Measurements from ENCODE around the gene ABI3BP.

ABI3BP gene

DNA sequence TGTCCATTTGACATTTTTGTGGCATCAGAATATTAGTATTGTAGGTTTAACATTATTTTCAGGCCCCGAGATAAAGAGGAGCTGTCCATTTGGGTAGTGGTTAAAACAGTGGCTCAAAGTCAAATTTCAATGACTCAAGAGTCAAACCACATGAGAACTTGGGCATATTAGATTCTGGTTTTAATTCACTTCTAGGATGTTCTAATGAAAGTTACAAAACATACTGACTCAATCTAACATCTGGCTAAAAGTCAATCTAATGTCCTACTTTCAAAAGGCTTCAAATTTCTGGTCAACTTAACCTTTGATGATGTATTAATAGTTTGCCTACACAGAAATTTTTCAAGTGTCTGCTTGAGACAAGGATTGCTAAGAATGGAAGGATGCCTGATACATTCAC lies 112.4 kb downstream of the ABI3BP start:
- no peak for DNase-seq

DNA sequence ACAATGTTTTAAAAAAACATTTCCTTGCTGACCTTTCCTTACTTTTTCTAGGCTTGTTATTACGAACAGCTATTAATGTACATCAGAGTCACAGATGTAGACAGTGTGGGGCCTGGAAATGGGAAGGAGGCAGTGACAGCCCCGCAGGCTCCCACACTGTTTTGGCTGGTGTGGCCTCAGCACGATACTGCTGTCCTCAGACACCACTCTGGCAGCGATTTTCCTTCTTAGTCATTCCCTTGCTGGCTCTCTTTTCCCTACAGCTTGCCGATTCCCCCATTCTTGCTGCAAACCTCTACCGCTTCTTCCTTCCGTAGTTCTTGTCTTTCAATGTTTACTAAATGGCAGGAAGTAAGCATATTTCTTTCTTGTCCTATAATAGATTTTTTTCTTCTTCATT lies 113.1 kb downstream of the ABI3BP start:
- no peak for DNase-seq

DNA sequence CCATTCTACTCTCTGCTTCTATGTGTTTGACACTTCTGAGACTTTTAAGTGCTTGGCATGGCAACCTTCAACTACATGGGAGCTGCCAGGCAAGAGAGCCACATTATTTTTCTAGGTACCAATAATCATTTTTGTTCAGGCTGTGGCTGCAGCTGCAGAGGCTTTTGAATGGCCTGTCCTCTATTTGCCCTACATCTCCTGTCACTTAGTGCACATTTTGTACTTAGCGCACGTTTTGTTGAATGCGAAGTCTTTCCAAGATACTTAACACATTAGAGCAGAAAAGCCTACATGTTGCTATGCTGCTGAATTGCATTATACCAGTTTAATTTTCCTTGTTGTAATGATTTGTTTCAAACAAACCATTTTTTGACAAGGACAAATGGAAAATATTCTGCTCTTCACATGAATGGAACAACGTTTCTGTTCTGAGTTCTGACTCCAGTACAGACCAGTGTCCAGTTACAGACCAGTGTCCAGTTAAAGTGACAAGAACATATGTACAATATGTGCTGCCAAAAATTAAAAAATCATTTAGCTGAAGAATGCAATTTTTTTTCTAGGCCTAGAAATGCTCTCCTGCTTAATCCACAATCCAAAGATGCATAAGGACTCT lies 113.9 kb downstream of the ABI3BP start:
- no peak for DNase-seq

DNA sequence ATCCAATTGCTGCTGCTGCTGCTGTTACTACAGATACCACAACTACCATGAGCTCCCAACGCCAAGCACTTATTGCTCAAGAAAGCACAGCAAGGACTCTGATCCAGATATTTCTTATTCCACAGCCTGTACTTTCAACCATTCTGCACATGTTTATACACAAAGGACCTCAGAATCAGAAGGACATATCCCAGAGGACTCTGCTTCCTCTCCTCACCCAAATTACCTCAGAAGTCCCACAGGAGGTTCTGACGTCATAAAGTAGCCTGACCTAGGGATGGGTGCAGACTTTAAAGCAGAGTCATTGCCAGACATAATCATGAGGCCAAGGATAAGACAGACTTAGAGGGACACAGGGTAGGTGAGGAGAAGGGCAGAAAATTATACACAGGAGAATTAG lies 115.9 kb downstream of the ABI3BP start:
- DNase-seq: no peak

DNA sequence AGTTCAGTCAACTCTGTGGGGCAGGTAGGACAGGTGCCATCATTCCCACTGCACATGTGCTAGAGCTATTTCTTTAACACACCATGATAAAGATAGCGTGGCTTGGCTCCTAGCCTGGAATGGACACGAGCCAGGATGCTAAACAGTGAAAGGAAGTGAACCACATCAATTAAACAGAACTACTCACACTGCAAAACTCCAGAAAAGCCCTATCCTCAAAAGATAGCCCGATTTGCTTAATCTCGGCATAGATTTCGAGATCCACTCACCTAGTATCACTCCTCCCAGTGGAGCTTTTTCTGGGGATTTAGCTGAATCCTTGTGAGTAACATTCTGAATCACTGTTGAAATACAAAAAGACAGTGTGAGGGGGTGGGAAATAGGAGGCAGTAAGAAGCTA lies 118.0 kb downstream of the ABI3BP start:
- DNase-seq: no peak

- no peak for DNase-seq
These were observed 119.6 kb downstream of the ABI3BP start for GRCh38 chr3:100873611-100874010.

GRCh38 chr3:100871306-100871705 lies 121.9 kb downstream of the ABI3BP start:
- no peak for DNase-seq

GRCh38 chr3:100869787-100870186 lies 123.4 kb downstream of the ABI3BP start:
- no peak for DNase-seq

- DNase-seq: no peak
These were observed 124.3 kb downstream of the ABI3BP start for GRCh38 chr3:100868894-100869293.

DNA sequence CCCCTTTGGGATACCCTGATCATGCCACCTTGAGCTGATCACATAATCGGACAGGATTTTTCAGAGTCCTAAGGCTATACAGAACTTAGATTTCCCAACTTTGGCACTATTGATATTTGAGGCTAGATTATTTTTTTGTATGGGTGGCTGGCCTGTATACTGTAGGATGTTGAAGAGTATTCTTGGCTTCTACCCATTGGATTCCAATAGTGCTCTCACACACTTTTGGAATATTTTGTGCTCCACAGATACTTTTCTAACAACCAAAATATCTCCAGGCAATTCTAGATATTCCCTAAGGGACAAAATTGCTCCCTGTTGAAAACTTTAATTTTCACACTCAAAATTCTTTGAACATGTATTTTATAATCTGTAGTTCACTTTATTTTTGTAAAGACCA lies 125.1 kb downstream of the ABI3BP start:
- DNase-seq: no peak

DNA sequence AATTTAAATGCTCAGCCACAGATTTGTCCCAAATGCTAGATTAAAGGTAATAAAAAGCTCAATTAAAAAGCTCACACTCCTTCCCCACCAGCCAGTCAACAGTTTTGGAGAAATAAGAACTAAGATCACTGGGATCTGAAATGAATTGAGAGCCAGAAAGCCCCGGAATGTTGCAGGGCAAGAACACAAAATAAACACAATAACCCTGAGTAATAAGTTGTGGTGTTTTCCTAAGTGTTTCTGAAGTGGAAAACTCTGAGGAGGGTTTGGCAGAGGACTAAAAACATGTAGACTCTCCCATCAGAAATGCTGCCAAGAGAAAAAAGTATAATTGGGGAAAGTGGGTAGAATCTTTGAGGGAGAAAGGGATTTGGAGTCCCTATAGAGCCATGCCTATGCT lies 127.8 kb downstream of the ABI3BP start:
- no peak for DNase-seq

- DNase-seq: no peak
These were observed 128.6 kb downstream of the ABI3BP start for GRCh38 chr3:100864471-100865250.

- no peak for DNase-seq
These were observed 135.4 kb downstream of the ABI3BP start for GRCh38 chr3:100857863-100858262.

DNA sequence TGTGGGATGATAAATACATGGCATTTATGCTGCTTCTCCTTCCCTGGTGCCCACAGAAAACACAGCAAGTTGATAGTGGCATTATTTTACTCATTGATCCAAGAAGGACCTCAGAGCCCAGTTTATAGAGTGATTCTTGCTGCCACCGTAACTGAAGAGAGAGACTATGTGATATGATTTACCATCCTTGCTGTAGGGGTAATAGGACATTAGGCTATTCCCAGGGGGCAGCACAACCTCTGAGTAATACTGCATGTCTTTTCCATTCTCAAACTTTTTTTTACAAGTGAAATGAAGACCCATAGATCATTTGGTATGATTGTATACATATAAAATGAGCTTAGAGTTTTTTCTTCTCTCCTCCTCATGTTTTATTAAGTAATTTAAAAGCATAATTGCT lies 136.4 kb downstream of the ABI3BP start:
- no peak for DNase-seq

GRCh38 chr3:100852840-100853239 lies 140.4 kb downstream of the ABI3BP start:
- DNase-seq: no peak

DNA sequence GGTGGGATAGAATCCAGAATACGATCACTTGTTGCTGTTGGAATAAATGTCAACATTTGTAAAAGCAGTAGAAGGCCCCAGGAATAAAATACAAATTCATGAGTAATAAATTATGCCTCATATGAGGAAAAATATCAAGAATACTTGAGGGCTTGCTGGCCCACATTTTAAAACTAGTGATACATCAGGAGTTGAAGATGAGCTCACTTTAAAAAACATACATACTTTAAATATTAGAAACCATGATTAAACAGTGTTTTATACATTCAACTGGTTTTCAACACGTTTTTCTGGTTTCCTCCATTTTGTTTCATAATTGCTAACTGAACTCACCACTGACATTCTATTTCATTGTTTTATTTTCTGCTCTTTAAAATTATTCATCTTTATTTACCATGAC lies 142.5 kb downstream of the ABI3BP start:
- DNase-seq: no peak

DNA sequence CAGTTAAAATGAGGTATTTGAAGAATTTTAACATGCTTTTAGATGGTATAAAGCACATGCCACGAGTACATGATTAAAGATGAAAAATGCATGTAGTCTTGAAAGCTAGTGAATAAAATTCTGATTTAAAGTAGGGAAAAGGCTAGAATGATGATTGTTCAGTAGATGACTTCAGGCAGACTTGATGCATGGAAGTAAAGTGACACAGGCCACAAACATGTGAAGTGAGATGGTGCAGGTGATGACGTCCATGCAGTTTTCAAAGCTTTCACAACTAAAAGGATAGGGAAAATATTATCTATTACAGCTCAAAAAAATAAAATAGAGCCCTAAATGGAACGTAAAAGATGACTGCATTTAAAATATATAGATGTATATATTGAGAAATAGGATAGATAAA lies 143.1 kb downstream of the ABI3BP start:
- no peak for DNase-seq

DNA sequence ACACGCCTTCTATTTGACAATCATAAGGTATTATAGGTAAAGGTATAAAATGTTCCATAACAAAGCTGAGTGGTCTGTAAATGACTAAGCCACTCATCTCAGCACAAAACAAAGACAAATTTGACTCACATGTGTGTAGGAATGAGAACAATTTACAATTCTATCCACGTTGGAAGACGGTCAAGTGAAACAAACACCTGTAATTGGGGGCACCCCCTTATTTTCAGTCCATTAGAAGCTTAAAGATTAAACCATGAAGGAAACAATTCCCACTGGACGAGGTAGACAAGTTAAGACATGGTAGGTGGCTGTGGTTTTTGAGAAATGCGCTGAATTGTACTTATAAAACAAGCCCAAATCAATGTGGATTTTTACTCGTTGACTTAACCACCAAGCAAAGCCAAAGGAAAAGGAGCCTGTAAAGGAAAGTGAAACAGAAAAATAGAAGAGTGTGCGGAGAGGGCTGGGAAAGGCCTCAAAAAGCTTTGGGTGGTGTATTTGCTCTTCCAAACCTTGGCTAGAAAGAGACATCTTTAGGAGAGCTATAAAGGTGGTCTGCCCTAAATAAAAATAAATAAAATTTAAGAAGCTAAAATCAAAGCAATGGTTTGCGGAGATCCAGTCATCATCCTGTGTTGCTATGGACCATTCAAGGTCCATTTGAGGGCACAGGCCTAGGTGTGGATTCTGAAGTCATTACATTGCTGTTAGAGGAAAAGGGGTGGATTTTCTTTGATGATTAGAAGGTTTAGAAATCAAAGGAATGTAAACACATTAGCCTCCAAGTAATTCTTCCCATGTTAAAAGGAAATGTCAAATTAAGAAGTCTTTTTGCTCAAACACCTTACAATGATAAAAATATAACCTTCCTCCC lies 148.9 kb downstream of the ABI3BP start:
- no peak for DNase-seq

DNA sequence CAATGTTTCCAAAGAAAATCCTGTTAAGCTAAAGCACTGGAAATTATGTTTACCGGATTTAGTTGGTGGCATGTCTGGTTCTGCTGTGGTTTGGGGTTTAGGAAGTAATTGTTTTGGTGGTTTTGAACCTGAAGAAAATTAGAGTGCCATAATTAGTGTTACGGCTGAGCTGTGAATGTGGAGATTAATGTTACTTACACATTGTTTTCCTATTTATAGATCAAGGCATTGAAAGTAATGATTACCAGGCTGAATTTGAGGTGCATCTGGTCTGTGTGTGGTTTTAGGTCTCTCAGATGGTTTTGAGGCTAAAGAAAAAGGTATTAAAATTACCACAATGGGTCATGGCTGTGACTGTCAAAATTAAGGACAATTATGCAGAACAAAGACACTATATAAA lies 155.1 kb downstream of the ABI3BP start:
- no peak for DNase-seq

DNA sequence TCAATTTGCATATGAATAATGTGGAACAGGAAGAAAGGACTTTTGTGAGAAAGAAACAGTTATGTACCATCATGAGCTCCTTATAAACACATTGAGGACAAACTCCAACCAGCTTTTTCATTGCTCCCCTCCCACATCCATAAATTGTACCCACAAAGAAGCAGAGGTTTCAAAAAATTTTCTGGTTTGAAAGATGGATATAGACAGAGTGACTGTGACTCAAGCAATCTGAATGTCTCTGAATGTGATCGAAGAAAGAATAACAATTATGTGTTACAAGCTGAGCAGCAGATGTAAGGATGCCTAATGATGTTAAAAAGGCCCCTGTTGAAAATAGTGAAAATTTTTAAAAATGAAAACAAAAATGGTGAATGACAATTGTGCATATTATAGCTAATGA lies 156.6 kb downstream of the ABI3BP start:
- DNase-seq: no peak

DNA sequence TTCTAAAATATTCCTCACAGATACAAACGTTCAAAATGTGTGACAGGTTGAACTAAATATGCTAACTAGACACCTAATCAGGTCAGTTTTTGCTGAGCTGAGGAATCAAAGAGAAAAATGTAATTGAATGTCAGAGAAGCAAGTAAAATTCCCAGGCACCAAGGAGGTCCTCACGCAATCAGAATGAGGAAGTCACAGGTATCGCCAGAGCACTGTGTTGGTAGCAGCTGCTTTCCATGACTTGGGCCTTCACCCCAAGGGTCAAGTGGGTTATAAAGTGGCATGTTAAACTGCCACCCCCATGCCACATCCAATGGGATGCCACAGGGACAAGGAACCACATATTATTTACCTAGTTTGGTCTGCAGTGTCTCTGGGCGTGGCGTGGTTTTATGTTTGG lies 158.9 kb downstream of the ABI3BP start:
- no peak for DNase-seq

DNA sequence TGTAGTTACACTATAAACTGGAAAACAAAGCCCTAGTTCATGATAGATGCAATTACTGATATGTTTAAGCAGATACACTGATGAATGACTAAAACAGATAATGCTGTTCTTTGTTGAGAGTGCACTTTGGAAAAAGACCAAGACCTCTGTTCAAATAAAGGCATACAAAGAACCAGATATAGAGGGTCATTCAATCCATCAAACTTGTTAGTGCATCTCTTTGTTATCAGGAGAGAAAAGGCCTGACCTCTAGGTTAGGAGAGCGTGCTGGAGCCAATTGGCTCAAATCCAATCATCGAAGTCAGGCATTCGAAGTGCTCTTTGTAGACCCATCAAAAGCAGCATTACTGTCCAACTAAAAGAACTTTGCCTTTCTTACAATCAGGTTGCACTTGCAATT lies 159.7 kb downstream of the ABI3BP start:
- no peak for DNase-seq

DNA sequence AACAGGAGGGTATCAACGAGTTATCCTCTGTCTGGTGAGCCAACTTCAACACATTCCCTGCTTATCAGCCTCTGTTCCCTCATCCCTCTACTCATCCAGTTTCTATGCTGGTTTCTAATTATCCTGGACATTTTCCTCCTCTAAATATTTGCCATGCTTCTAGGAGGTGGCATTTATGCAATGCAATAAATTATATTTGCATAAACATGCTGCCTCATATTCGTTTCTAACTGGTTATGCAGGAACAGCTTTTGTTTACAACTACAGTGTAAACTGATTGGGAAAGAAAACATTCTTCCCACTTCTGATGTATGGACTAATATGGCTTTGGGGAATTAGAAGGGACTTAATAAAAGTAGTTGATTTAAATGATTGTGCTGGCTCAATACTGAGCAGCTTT lies 161.6 kb downstream of the ABI3BP start:
- DNase-seq: no peak

DNA sequence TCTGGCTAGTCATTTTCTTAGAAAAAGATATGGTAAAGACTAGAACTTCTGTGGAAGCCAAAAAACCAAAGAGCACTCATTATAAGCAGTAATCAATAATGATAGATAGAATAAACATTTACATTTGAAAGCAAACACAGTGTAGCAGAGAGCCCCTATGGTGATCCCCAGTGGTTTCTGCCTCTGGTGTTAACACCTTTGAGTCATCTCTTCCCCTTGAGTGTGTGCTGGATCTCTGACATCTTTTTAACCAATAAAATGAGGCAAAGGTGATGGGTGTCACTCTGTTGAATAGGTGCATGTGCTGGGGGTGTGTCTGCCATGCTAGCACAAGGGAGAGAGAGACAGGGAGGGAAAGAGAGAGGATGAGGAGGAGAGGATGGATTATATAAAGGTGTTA lies 162.3 kb downstream of the ABI3BP start:
- DNase-seq: no peak

All from stimulated activated naive CD4-positive, alpha-beta T cell treated with Interleukin-2 at 50 U/mL for 16 hours (primary cell).